SIG-M5 treated with dmso at 0.1 percent for 504 hours (cell line): Measurements from ENCODE around the gene ABCD1.

Experiments
- DNase-seq: peaks from one replicate; lab custom pipeline; 2025; ENCODE audit not compliant: unreplicated experiment; lab: John Stamatoyannopoulos, UW

Gene ABCD1

GRCh38 chrX:153750127-153750774, 25.6 kb downstream of the ABCD1 start:
- no peak for DNase-seq

- DNase-seq, result no peak
These were observed 30.5 kb downstream of the ABCD1 start for GRCh38 chrX:153755136-153755535.

- DNase-seq, result no peak
These were observed 37.2 kb downstream of the ABCD1 start for GRCh38 chrX:153761863-153762262.

- no peak for DNase-seq
These were observed 38.0 kb downstream of the ABCD1 start for GRCh38 chrX:153762626-153763173.

- no peak for DNase-seq
These were observed 38.8 kb downstream of the ABCD1 start for GRCh38 chrX:153763298-153763932.

GRCh38 chrX:153763989-153764755, 39.5 kb downstream of the ABCD1 start, which contains the start of gene PLXNB3:
PLXNB3 (plus strand) TSS chrX:153764249; CDS start chrX:153765536, 1,287 bp downstream.
- DNase-seq, result peak; percentile 47

- no peak for DNase-seq
These were observed 40.1 kb downstream of the ABCD1 start for GRCh38 chrX:153764786-153765137.

GRCh38 chrX:153765138-153766079, 40.8 kb downstream of the ABCD1 start:
- no peak for DNase-seq

GRCh38 chrX:153766098-153766817, 41.6 kb downstream of the ABCD1 start:
- DNase-seq, result peak; percentile 61

- no peak for DNase-seq
These were observed 42.4 kb downstream of the ABCD1 start for GRCh38 chrX:153766871-153767673.

GRCh38 chrX:153767674-153768055, 43.0 kb downstream of the ABCD1 start:
- no peak for DNase-seq

GRCh38 chrX:153768311-153769157, 43.9 kb downstream of the ABCD1 start:
- DNase-seq, result no peak

GRCh38 chrX:153769158-153769864, 44.7 kb downstream of the ABCD1 start:
- DNase-seq, result no peak

GRCh38 chrX:153769865-153770600, 45.4 kb downstream of the ABCD1 start:
- no peak for DNase-seq

- no peak for DNase-seq
These were observed 46.2 kb downstream of the ABCD1 start for GRCh38 chrX:153770601-153771414.
